CD14-positive monocyte (primary cell): Measurements from ENCODE around the gene TGFB1I1. TPM values are rescaled to one million over a fixed set of nuclear protein-coding genes. Genes with fewer than 3 reads are reported as not detected.

Experiments
- DNase-seq, 3 donors: peaks; one replicate each; pipeline ENCODE4 v3.0.0-alpha.2; 2011 to 2022
- H2AFZ ChIP-seq: 2 replicates; pipeline ENCODE4 v1.6.0; 2012; ENCODE audit warnings: mild to moderate bottlenecking, low read depth, low read length, inconsistent platforms; ENCODE audit not compliant: insufficient read depth, poor library complexity, severe bottlenecking
- H3K27ac ChIP-seq, 2 donors: 1 replicate in 1 of 2; 2 replicates in 1 of 2; pipeline ENCODE4 v1.5.1; 2012 to 2013; ENCODE audit warnings: low read length in 2 of 2, control low read depth in 1 of 2, inconsistent platforms in 1 of 2, low read depth in 1 of 2, mild to moderate bottlenecking in 1 of 2
- H3K27me3 ChIP-seq, 2 donors: one replicate each; pipeline versions ENCODE4 v1.6.0 to v1.6.1; 2011 to 2013; ENCODE audit warnings: low read length in 2 of 2; ENCODE audit not compliant: control insufficient read depth in 2 of 2, insufficient read depth in 2 of 2
- H3K36me3 ChIP-seq, 2 donors: replicated peaks in 1 of 2; 1 replicate in 1 of 2; 2 replicates in 1 of 2; pipeline versions ENCODE4 v1.5.1 to v1.6.1; 2012 to 2013; ENCODE audit warnings: low read length in 2 of 2, control low read depth in 1 of 2, inconsistent platforms in 1 of 2, mild to moderate bottlenecking in 1 of 2; ENCODE audit not compliant: insufficient read depth in 2 of 2, control insufficient read depth in 1 of 2
- H3K4me1 ChIP-seq, 2 donors: 1 replicate in 1 of 2; 2 replicates in 1 of 2; pipeline versions ENCODE4 v1.5.1 to v1.6.1; 2012 to 2013; ENCODE audit warnings: low read length in 2 of 2, control low read depth in 1 of 2, inconsistent platforms in 1 of 2, mild to moderate bottlenecking in 1 of 2, moderate library complexity in 1 of 2; ENCODE audit not compliant: insufficient read depth in 2 of 2, control insufficient read depth in 1 of 2
- H3K4me2 ChIP-seq: replicated peaks from 2 replicates; pipeline ENCODE3; 2012; ENCODE audit warnings: low read length, moderate library complexity, mild to moderate bottlenecking; ENCODE audit not compliant: poor library complexity, severe bottlenecking; ENCODE audit errors: extremely low read depth
- H3K4me3 ChIP-seq, 3 experiments: fragments of 200-600 bp in 1 of 3; sonication (generic) in 1 of 3; replicated peaks in 1 of 3; 1 replicate in 2 of 3; 2 replicates in 1 of 3; pipeline ENCODE4 v1.5.1; 2011 to 2013; ENCODE audit warnings: low read length in 3 of 3, mild to moderate bottlenecking in 3 of 3, control low read depth in 2 of 3, low read depth in 2 of 3, inconsistent platforms in 1 of 3, moderate library complexity in 1 of 3
- H3K79me2 ChIP-seq: 2 replicates; pipeline ENCODE4 v1.6.0; 2012; ENCODE audit warnings: mild to moderate bottlenecking, control low read depth, inconsistent platforms, low read length, moderate library complexity; ENCODE audit not compliant: insufficient read depth
- H3K9ac ChIP-seq: 2 replicates; pipeline ENCODE4 v1.6.0; 2017; ENCODE audit warnings: low read length, mild to moderate bottlenecking; ENCODE audit not compliant: insufficient read depth, poor library complexity, severe bottlenecking
- H3K9me3 ChIP-seq, 2 donors: replicated peaks in 1 of 2; 1 replicate in 1 of 2; 2 replicates in 1 of 2; pipeline versions ENCODE4 v1.5.1 to v1.6.1; 2012 to 2013; ENCODE audit warnings: low read length in 2 of 2, control low read depth in 1 of 2; ENCODE audit not compliant: control insufficient read depth in 1 of 2, insufficient read depth in 1 of 2
- H4K20me1 ChIP-seq: 2 replicates; pipeline ENCODE4 v1.6.0; 2012; ENCODE audit warnings: mild to moderate bottlenecking, low read length, control low read depth, moderate library complexity; ENCODE audit not compliant: insufficient read depth
- H3K27ac Mint-ChIP-seq, 7 donors: one replicate each; pipeline ENCODE4 v1.8.0; 2020; ENCODE audit warnings: mild to moderate bottlenecking in 7 of 7, mixed read lengths in 7 of 7, moderate library complexity in 6 of 7, inconsistent platforms in 2 of 7
- H3K27me3 Mint-ChIP-seq, 3 donors: one replicate each; pipeline ENCODE4 v1.8.0; 2021 to 2022; ENCODE audit warnings: low read depth in 3 of 3, mild to moderate bottlenecking in 3 of 3, mixed read lengths in 3 of 3, moderate library complexity in 3 of 3, inconsistent platforms in 1 of 3
- H3K36me3 Mint-ChIP-seq, 2 donors: one replicate each; pipeline ENCODE4 v1.8.0; 2020; ENCODE audit warnings: mixed read lengths in 2 of 2, inconsistent platforms in 1 of 2, mild to moderate bottlenecking in 1 of 2
- H3K4me1 Mint-ChIP-seq: one replicate; pipeline ENCODE4 v1.8.0; 2020; ENCODE audit warnings: mild to moderate bottlenecking, mixed read lengths
- H3K4me3 Mint-ChIP-seq, 2 donors: one replicate each; pipeline ENCODE4 v1.8.0; 2020; ENCODE audit warnings: mild to moderate bottlenecking in 2 of 2, mixed read lengths in 2 of 2, moderate library complexity in 1 of 2
- H3K9me3 Mint-ChIP-seq, 7 donors: one replicate each; pipeline ENCODE4 v1.8.0; 2020 to 2022; ENCODE audit warnings: mixed read lengths in 7 of 7, mild to moderate bottlenecking in 6 of 7, moderate library complexity in 6 of 7, inconsistent platforms in 2 of 7
- CTCF ChIP-seq: fragments of 200-600 bp; IDR thresholded peaks from one replicate; pipeline ENCODE4 v1.8.0; 2022; ENCODE audit warnings: antibody characterized with exemption, mild to moderate bottlenecking
- WGBS: methylation state at CpG from one replicate; pipeline ENCODE4 v1.1.5; 2013; ENCODE audit warnings: missing lambda C conversion rate; ENCODE audit not compliant: insufficient coverage; 5-methylcytosine and 5-hydroxymethylcytosine counted together
- intact Hi-C, 2 donors: fragments of 100-400 bp; cut with micrococcal nuclease; formaldehyde crosslinking; loops; one replicate each; pipeline versions ENCODE4 v1.15.0 to v1.15.1; 2023
- polyA plus RNA-seq, 3 donors: library from polyadenylated mRNA; depleted of rRNA in 1 of 3; unstranded in 2 of 3; stranded (reverse) in 1 of 3; fragments of 300-500 nt in 2 of 3; fragments of >200 nt in 1 of 3; fragmentation: Illumina TruSeq in 2 of 3; gene quantifications; 1 replicate in 2 of 3; 2 replicates in 1 of 3; pipeline ENCODE4 v1.2.3, GENCODE V29; 2012 to 2021

The TGFB1I1 gene
- polyA plus RNA-seq, 3 donors = 0.11 to 0.16 TPM; not detected in 1

GRCh38 chr16:31489298-31489564 is 17.3 kb downstream of the TGFB1I1 start:
- Mint-ChIP-seq H3K4me3 (peak overlapping the region in 1 of 2 donors; percentile 27), H3K27ac (no peak overlapping the region), H3K27me3 (peaks cover 2 to 35% (median 32%) of the 10 kb centered on the region in 3 donors), H3K4me1 (peaks cover 16% of the 10 kb centered on the region), H3K9me3 (peaks cover 0 to 2% (median 0%) of the 10 kb centered on the region in 7 donors), H3K36me3 (peaks cover 35 to 42% of the 10 kb centered on the region in 2 donors)
- no peak overlapping the region for H3K4me2 ChIP-seq
- H3K4me1 ChIP-seq = peaks cover 15 to 21% of the 10 kb centered on the region in 2 donors
- peaks cover 20 to 39% of the 10 kb centered on the region in 2 donors for H3K36me3 ChIP-seq
- H3K9me3 ChIP-seq = no peaks in the 10 kb centered on the region
- H2AFZ ChIP-seq = no peak overlapping the region
- no peak overlapping the region for H3K4me3 ChIP-seq
- H3K27me3 ChIP-seq = peaks cover 0 to 27% of the 10 kb centered on the region in 2 donors
- H3K27ac ChIP-seq = no peak overlapping the region
- H4K20me1 ChIP-seq = no peaks in the 10 kb centered on the region
- WGBS = 100% methylated on average over 1 of the region's 7 CpGs
- H3K9ac ChIP-seq = no peak overlapping the region
- intact Hi-C loops = no loop called here
- no peaks in the 10 kb centered on the region for H3K79me2 ChIP-seq
- DNase-seq = no peak
- no peak for TF ChIP-seq CTCF

- Mint-ChIP-seq H3K27ac (peak overlapping the region in 3 of 7 donors; percentile 0 to 65 (median 38)), H3K36me3 (peaks cover 39 to 46% of the 10 kb centered on the region in 2 donors), H3K4me3 (no peak overlapping the region), H3K4me1 (peaks cover 16% of the 10 kb centered on the region), H3K9me3 (peaks cover 0 to 2% (median 0%) of the 10 kb centered on the region in 7 donors), H3K27me3 (peaks cover 2 to 35% (median 32%) of the 10 kb centered on the region in 3 donors)
- WGBS = 90% methylated on average over 20 of the region's 22 CpGs
- Histone ChIP-seq H2AFZ (no peak overlapping the region), H3K9ac (no peak overlapping the region), H3K4me3 (no peak overlapping the region), H3K9me3 (no peaks in the 10 kb centered on the region), H3K27me3 (peaks cover 0 to 27% of the 10 kb centered on the region in 2 donors), H3K36me3 (peaks cover 20 to 45% of the 10 kb centered on the region in 2 donors), H4K20me1 (no peaks in the 10 kb centered on the region), H3K4me1 (peaks cover 15 to 21% of the 10 kb centered on the region in 2 donors), H3K79me2 (no peaks in the 10 kb centered on the region), H3K4me2 (no peak overlapping the region), H3K27ac (no peak overlapping the region)
- DNase-seq = no peak
- intact Hi-C loops = no loop called here
- TF ChIP-seq CTCF = no peak
These were observed 17.9 kb downstream of the TGFB1I1 start for GRCh38 chr16:31489616-31490584.
